HAP-1 (cell line): ENCODE results near the gene CCS.
"Not testable (repeated sequence)": the region's sequence is repeated elsewhere in the genome, so short reads cannot be mapped to it uniquely, and the experiment has no call there.

ENCODE experiments used
- DNase-seq, 2 experiments: peaks; one replicate each; pipeline ENCODE4 v3.0.0-alpha.2; 2016 to 2020; ENCODE audit warnings: low spot score in 2 of 2
- H3K27me3 ChIP-seq: fragments of 250-450 bp; sonication (Bioruptor Pico); 2 replicates; pipeline ENCODE4 v1.5.1; 2020; ENCODE audit warnings: low read depth, mild to moderate bottlenecking, moderate library complexity
- H3K36me3 ChIP-seq: fragments of 250-450 bp; sonication (Bioruptor Pico); replicated peaks from 2 replicates; pipeline ENCODE4 v1.5.1; 2020; ENCODE audit warnings: mild to moderate bottlenecking
- H3K4me1 ChIP-seq: fragments of 250-450 bp; sonication (Bioruptor Pico); 2 replicates; pipeline ENCODE4 v1.5.1; 2020; ENCODE audit warnings: mild to moderate bottlenecking
- H3K4me3 ChIP-seq: fragments of 250-450 bp; sonication (Bioruptor Pico); 2 replicates; pipeline ENCODE4 v1.5.1; 2020; ENCODE audit warnings: mild to moderate bottlenecking, moderate library complexity
- H3K9me3 ChIP-seq: fragments of 250-450 bp; sonication (Bioruptor Pico); 2 replicates; pipeline ENCODE4 v1.5.1; 2020; ENCODE audit warnings: mild to moderate bottlenecking, moderate library complexity
- in situ Hi-C: fragments of 300-500 bp; cut with MboI; formaldehyde crosslinking; loops from 3 replicates; pipeline ENCODE4 v1.14.3; 2020; ENCODE audit warnings: low sequenced_read_pairs, inconsistent platforms, mixed read lengths

The CCS gene

DNA sequence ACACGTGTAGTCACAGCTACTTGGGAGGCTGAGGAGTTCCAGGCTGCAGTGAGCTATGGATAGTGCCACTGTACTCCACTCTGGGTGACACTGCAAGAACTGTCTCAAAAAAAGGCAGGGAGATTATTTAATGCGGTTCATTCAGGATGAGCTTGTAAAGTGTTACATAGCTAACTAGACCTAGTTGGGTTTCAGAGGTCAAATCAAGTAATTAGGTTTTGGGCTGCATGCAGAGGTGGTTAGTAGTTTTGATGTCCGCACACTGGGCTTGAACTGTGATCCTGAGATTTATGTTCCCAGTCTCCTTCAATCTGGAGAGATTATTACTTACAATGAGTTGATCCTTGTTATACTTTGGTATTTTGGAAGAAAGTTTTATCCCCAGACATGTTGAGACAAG is 43.4 kb downstream of the CCS start:
- Histone ChIP-seq H3K27me3 (no peaks in the 10 kb centered on the region), H3K9me3 (no peaks in the 10 kb centered on the region), H3K4me3 (no peak overlapping the region), H3K36me3 (peaks cover 58% of the 10 kb centered on the region), H3K4me1 (peaks cover 30% of the 10 kb centered on the region)
- in situ Hi-C loops: no loop called here
- no peak for DNase-seq

DNA sequence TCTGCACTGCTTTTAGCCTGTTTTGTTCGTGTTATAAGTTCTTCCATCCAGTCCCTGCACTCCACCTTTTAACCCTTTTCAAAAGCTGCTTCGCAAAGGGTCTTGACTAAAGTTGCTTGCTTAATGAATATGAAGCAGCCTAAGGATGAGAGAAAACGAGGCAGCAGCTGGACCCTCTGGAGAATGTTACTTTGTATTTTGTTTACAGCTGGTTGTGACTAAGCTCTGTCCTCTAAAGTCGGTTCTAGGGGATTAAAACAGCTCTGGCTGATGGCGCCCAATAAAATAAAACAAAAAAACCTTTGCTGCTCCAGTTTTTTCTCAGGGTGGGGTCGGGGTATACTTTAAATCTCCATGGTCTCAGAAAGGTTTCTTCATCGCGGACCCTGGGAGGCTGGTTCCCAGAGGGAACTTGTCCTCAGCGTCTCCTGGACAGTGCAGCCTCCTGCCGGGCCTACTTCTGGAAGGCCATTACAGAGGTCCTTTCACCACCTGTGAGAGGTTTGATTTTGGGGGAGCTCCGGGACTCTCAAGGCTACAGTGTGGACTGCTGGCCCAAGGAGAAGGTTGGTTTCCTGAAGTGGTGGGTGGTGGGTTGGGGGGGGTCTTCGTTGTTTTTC is 44.7 kb downstream of the CCS start:
- H3K4me1 ChIP-seq: peaks cover 34% of the 10 kb centered on the region

DNA sequence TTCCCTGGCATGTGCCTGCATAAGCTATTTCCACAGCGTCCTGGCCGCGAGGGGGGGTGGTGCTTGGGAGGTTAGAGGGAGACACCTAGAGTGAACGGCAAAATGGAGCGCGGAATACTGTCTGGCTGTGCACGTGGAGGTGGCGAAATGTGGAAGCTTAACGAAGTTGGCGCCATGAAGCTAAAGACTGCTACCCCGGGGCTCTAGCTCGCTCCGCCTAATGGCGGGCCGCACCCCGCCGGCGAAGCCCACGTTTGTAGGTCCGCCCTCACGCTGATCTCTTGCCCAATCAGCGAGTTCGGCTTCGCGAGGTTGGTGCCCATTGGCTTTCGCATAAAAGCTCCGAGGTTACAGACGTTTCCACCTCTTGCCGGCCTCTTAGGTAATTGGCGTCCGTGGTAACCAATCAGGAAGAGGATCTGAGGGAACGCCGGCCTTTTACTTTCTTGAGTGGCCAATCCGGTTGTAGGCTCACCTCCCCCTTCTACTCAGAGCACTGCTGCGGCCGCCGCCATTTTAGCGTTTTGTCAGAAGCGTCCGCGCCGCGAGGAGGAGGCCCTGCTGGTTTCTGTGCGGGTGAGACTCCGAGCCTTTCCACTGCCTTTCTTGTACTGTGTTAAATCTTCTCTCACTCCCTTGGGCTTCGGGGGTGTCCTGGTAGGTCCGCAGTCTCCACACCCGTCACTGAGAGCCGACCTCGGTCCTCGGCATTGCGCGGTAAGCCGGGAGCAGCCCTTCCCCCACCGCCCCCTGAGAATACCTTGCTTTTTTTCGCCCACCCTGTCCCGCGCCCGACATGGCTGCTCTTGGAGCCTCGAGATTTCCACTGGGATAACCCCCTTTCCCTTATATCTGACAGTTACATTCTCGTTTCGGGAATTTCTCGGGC is 45.4 kb downstream of the CCS start, which contains the start of gene RBM4:
RBM4 (plus strand) TSS at position 527 of the 889 bp plus-strand sequence. CDS start 1,009 bp downstream, outside the sequence.
- H3K36me3 ChIP-seq: peaks cover 64% of the 10 kb centered on the region

More for the DNA sequence above, 44.7 kb downstream of the CCS start:
- in situ Hi-C loops: no loop called here
- no peaks in the 10 kb centered on the region for H3K9me3 ChIP-seq
- DNase-seq: peak; percentile 45 to 54
- peak overlapping the region; percentile 22 for H3K4me3 ChIP-seq
- H3K36me3 ChIP-seq: peaks cover 64% of the 10 kb centered on the region
- no peaks in the 10 kb centered on the region for H3K27me3 ChIP-seq

DNA sequence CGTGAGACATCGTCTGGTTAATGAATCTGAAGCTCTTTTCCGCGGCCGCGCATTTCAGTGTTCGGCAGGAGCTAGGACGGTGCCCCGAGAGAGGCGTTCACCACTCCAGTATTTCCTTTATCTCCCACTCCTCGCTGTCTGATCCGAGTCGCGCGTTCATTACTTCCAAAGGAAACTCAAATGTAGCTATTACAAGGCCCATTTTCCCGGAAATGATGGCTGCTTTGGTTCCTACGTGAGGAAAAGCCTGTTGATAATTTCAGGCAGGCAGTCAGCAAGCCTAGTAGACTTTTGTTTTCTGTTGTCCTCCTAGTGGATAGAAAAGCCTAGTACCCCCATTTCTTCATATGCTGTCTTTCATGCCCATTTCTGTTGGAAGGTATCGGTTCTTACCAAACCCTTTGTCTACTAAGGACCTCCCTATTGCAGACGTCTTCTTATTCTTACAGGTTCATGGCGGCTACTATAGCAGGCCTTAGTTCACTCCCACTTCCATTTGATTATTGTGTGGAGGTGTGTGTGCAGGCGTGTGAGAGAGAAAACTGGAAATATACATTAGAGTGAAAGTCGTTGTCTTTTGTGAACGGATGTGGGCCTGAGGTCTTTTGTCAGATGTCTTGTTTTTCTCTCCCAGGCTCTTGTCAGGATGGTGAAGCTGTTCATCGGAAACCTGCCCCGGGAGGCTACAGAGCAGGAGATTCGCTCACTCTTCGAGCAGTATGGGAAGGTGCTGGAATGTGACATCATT is 46.3 kb downstream of the CCS start:
- Histone ChIP-seq H3K9me3 (no peaks in the 10 kb centered on the region), H3K4me1 (peaks cover 37% of the 10 kb centered on the region), H3K27me3 (no peaks in the 10 kb centered on the region), H3K4me3 (peak overlapping the region; percentile 89), H3K36me3 (peaks cover 70% of the 10 kb centered on the region)
- peak in 1 of 2 experiments; percentile 39 for DNase-seq
- in situ Hi-C loops: no loop called here

More for the DNA sequence above, 45.4 kb downstream of the CCS start, which contains the start of gene RBM4:
- peak; percentile 99 for DNase-seq
- Histone ChIP-seq H3K9me3 (no peaks in the 10 kb centered on the region), H3K4me3 (peak within 1 kb of the TSS; percentile 89), H3K4me1 (peaks cover 34% of the 10 kb centered on the region), H3K27me3 (no peaks in the 10 kb centered on the region)
- in situ Hi-C loops: no loop called here

DNA sequence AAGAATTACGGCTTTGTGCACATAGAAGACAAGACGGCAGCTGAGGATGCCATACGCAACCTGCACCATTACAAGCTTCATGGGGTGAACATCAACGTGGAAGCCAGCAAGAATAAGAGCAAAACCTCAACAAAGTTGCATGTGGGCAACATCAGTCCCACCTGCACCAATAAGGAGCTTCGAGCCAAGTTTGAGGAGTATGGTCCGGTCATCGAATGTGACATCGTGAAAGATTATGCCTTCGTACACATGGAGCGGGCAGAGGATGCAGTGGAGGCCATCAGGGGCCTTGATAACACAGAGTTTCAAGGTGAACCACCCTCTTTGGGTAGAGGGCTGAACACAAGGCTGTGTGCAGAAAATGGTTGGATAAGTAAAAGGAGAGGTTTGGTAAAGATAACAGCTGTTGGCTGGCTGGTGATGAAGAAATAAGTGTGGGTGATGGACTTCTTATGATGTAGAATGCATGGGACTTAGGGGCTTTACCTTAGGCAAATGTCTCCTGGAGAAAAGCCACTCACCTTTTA is 46.9 kb downstream of the CCS start:
- in situ Hi-C loops, DNase-seq: not testable (repeated sequence)

DNA sequence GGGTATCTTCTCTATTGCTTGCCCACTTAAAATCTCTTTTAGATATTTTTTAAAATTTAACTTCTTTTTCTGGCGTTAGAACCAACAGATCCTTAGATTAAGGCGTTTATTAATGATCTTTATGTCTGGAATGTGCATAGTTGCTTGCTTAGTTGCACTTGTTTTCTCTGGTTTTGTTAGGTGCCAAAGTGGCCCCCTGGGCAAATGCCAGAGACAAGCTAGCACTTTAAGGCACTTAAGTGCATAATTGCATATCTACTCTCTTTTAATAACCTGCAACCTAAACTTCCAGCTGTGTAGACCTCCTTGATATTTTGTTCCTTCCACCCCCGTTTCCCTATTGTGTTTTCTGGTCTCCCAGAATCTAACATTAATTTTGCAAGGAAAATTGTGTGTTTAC is 48.8 kb downstream of the CCS start:
- Histone ChIP-seq H3K4me1 (peaks cover 35% of the 10 kb centered on the region), H3K4me3 (peak overlapping the region; percentile 89), H3K27me3 (no peaks in the 10 kb centered on the region), H3K36me3 (peaks cover 88% of the 10 kb centered on the region), H3K9me3 (no peaks in the 10 kb centered on the region)
- DNase-seq: no peak
- in situ Hi-C loops: no loop called here

More for the DNA sequence above, 46.9 kb downstream of the CCS start:
- Histone ChIP-seq H3K4me1 (peaks cover 39% of the 10 kb centered on the region), H3K36me3 (peaks cover 70% of the 10 kb centered on the region), H3K4me3 (peak overlapping the region; percentile 89)
- H3K9me3 ChIP-seq, H3K27me3 ChIP-seq: not testable (repeated sequence)

DNA sequence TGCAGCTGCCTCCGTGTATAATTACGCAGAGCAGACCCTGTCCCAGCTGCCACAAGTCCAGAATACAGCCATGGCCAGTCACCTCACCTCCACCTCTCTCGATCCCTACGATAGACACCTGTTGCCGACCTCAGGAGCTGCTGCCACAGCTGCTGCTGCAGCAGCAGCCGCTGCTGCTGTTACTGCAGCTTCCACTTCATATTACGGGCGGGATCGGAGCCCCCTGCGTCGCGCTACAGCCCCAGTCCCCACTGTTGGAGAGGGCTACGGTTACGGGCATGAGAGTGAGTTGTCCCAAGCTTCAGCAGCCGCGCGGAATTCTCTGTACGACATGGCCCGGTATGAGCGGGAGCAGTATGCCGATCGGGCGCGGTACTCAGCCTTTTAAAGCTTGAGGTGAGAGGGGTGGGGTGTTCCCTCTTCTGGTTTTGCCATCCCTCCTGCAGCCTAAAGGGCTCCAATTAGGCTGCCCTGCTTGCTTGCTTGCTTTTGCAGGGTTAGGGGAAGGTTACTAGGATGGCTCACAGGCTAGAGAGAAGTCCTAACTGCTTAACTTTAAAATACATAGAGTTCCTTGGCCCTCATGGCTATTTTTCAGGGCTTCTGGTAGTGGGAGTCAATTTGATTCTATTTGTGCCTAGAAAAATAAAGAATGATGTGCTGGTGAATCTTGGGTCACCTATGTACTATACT is 50.9 kb downstream of the CCS start:
- no peak overlapping the region for H3K4me3 ChIP-seq
- no peak for DNase-seq
- H3K4me1 ChIP-seq: peaks cover 22% of the 10 kb centered on the region
- in situ Hi-C loops: no loop called here
- no peaks in the 10 kb centered on the region for H3K27me3 ChIP-seq
- no peaks in the 10 kb centered on the region for H3K9me3 ChIP-seq
- H3K36me3 ChIP-seq: peaks cover 99% of the 10 kb centered on the region

DNA sequence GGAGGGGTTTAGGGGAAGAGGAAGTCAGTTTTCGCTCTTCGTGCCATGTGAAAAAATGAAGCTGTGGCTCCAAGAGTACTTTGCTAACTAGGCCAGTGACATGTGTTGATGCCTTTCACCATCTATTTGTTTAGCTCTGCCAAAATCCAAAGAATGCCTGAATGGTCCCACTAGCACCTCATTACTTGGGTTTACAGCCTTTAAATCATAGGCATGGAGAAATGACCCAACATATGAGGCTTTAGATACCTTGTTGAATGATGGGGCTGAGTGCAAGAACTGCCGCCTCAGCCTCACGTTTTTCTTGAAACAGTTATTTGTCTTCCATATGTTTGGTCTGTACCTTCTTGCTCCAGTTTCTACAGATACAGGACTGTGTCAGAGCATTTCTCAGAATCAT is 53.8 kb downstream of the CCS start:
- peaks cover 89% of the 10 kb centered on the region for H3K36me3 ChIP-seq
- peaks cover 6% of the 10 kb centered on the region; the same call in 1 of the 2 replicates for H3K4me1 ChIP-seq
- DNase-seq: no peak
- no peaks in the 10 kb centered on the region for H3K27me3 ChIP-seq
- no peak overlapping the region for H3K4me3 ChIP-seq
- H3K9me3 ChIP-seq: no peaks in the 10 kb centered on the region
- in situ Hi-C loops: no loop called here

DNA sequence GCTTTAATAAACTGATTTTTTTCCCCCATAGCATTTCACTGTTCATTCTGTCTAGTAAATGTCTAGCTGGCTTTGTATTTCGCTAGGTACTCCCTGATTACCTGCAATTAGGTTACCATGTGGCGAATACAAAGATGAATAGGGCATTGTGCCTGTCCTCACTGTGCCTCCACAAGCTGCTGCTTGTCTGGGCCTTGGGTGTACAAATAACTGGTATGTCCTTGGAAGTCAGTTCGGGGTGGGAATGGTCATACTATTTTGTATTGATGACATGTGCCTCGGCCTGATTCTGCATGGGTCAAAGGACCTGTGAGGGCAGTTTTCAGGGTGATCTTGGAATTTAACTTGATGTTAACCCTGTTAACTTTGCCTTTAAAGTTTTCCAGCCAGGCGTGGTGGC is 56.9 kb downstream of the CCS start:
- H3K27me3 ChIP-seq: no peaks in the 10 kb centered on the region
- no peak overlapping the region for H3K4me3 ChIP-seq
- peaks cover 79% of the 10 kb centered on the region for H3K36me3 ChIP-seq
- in situ Hi-C loops: no loop called here
- H3K4me1 ChIP-seq: no peaks in the 10 kb centered on the region
- no peak for DNase-seq
- H3K9me3 ChIP-seq: no peaks in the 10 kb centered on the region

DNA sequence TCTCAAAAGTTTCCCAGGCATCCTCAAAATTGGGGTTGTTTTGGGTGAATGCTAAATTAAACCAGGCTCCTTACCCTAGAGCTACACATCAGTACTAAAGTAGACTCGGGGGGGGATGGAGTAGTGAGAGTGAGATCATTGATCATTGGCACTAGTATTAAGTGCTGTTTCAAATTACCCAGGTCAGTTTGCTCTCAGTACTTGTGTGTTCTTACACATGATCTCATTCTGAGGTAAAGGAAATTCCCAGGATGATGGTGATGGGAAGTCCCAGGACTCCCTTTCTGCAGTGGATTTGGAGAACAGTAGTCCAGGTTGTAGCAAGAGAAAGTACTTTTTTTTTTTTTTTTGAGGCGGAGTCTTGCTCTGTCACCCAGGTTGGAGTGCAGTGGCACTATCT is 58.0 kb downstream of the CCS start:
- Histone ChIP-seq H3K9me3 (no peaks in the 10 kb centered on the region), H3K36me3 (peaks cover 68% of the 10 kb centered on the region), H3K27me3 (no peaks in the 10 kb centered on the region), H3K4me3 (no peak overlapping the region), H3K4me1 (no peaks in the 10 kb centered on the region)
- in situ Hi-C loops: no loop called here
- no peak for DNase-seq

DNA sequence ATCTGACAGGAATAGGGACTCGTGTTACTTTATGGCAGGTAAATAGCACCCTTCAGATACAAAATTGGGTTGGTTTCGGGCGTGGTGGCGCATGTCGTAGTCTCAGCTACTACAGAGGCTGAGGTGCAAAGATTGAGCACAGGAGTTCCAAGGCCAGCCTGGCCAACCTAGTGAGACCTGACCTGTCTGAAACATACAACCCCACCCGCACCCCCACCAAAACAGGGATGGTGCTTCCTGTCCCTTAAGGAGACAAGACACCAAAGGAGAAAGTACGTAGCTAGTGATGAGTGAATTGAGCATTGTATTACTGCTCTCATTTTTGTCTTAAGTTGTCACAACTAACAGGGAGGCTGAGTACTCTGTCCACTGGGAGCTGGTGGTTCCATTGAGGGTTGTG is 59.7 kb downstream of the CCS start:
- H3K9me3 ChIP-seq: no peaks in the 10 kb centered on the region
- DNase-seq: no peak
- H3K36me3 ChIP-seq: peaks cover 60% of the 10 kb centered on the region
- in situ Hi-C loops: no loop called here
- H3K4me3 ChIP-seq: no peak overlapping the region
- H3K27me3 ChIP-seq: no peaks in the 10 kb centered on the region
- H3K4me1 ChIP-seq: no peaks in the 10 kb centered on the region

DNA sequence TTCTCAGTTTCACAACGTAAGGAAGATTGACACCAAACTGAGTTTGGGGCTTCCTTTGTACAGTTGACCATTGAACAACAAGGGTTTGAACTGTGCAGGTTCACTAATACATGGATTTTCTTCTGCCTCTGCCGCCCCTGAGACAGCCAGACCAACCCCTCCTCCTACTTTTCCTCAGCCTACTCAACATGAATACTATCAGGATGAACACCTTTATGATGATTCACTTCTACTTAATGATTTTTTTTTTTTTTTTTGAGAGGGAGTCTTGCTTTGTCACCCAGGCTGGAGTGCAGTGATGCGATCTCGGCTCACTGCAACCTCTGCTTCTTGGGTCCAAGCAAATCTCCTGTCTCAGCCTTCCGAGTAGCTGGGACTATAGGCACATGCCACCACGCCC is 60.1 kb downstream of the CCS start:
- in situ Hi-C loops: no loop called here
- Histone ChIP-seq H3K9me3 (no peaks in the 10 kb centered on the region), H3K4me3 (no peak overlapping the region), H3K27me3 (no peaks in the 10 kb centered on the region), H3K36me3 (peaks cover 55% of the 10 kb centered on the region), H3K4me1 (no peaks in the 10 kb centered on the region)
- DNase-seq: no peak
